NCI-H128 (cell line): ENCODE measurements around the gene TNS1.

ENCODE experiments used
- DNase-seq: peaks from one replicate; lab custom pipeline; 2025; ENCODE audit not compliant: unreplicated experiment; lab: John Stamatoyannopoulos, UW

The TNS1 gene

DNA sequence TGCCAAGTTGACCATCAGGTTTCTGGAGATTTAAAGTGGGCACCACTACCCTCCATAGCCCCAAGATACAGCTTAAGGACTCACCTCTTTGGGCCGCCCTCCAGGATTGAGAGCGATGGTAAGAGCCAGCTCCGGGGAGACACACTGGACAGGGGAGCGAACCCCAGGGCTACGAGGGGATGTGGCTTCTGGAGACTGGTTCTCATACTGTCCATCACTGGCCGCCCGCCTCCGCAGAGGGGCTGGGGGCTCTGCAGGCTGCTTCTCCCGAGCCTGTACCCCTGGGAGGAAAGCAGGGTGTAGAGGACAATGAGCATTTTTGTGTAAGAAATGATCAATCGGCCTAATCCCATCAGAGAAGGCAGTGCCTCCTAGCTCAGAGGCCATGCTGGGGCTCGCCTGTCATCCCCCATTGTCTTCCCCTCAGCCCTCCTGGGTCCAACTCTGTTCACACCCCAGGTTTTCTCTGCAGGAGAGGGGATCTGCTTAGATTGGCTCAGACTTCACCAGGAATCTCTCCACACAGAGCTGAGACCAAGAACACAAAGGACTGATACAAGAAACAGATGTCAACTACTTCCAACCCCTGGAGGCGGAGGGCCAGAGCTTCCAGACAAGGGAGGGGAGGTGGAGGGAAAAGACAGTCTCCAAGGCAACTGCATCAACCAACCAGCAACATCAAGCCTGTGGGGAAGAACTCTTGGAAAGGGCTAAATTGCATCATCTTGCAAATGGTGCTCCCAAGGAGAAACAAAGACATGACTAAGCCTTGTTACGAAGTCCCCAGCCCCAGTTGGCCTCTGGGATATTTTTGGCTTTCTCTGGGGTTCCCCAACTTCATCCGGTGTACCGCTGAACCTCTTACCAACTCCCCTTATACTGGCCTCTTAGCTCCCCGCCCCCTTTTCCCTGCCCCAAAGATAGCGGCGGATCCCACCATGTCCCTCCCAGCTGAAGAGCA lies 166.6 kb downstream of the TNS1 start:
- no peak for DNase-seq

DNA sequence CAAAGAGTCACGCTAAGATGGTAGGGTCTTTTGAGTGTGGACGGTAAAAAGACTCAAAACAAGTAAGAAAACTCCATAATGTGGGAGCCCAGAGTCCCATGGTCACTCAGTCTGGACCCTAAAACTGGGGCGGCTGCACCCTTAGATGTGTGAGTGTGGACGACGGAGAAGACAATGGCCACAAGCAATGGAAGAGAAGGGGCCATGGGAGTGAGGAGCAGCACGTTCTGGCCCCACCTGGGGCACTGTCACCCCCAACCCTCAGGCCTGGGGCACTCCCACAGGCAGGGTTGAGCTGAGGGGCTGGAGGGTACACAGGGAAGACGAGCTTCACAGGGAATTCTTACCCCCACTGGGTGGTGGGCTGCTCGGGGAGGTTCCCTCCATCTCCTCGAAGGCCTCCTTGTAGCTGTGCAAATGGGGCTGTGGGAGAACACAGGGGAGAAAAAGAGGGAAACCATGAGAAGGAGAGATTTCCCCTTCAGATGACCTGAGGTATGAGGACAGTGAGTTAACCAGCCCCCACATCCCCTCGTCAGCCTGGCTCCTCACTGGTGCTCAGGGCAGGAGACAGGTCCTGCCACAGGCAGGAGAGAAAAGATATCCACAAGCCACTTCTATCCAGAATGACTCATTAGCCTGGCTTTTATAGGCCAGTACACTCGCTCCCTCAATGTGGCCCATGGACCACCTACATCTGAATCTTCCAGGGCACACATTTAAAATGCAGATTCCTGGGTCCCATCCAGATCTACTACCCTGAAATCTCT lies 167.9 kb downstream of the TNS1 start:
- no peak for DNase-seq

DNA sequence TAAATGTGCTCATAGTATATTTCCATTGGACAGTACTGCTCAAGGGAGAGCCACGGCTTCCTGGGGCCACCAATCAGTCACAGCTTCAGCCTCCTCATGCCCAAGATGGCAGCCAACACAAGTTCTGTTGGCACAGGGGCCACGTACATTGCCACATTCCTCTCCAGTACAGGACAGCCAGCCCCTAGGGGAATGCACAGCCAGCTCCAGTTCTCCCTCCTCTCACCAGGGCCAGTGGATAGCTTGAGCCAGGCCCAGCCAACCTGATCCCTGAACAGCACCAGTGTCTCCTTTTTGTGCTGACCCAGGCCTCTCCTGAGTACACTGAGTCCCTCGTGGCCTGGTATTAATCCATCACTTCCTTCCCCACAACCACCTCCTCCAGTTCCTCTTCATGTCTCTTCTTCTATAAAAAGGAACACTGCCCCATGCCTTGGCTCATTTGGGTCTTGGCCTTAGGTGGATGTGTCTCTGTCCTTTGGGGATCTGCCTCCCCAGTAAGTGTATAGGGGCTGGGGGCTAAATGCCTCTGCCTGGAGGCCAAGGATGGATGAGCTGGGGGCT lies 168.7 kb downstream of the TNS1 start:
- DNase-seq, result no peak

DNA sequence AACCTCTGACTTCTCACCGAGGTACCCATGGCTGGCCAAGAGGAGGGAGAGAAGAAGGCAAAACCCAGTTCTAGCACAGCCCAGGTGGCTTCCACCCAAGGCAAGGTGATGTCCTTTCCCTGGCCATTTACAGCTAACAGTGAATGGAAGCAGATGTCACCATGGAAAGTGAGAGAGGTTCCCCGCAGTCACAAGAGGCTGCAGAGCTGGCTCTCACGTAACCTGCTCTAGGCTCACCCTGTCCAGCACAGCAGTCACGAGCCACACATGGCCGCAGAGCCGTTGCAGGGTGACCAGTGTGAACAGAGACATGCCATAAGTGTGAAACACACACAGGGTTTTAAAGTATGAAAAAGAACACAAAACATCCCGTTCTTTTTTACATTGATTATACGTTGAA lies 169.4 kb downstream of the TNS1 start:
- DNase-seq, result no peak

DNA sequence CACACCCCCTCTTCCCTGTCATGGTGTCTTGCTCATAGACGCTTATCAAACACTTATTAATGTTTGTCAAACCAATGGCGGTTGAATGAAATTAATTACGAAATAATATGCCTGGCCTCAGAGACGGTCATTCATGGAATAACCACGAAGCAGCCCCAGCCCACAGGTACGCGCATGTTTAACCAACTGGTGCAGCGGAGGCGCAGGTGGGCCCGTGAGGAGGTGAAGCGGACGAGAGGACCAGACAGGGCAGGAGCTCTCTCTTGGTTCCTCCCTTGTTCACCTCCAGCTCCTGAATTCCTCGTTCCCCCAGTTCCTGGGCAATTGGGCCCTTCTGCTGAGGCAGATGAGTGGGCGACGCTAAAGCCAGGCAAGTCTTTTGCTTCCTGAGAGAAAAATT lies 169.8 kb downstream of the TNS1 start:
- DNase-seq, result no peak

DNA sequence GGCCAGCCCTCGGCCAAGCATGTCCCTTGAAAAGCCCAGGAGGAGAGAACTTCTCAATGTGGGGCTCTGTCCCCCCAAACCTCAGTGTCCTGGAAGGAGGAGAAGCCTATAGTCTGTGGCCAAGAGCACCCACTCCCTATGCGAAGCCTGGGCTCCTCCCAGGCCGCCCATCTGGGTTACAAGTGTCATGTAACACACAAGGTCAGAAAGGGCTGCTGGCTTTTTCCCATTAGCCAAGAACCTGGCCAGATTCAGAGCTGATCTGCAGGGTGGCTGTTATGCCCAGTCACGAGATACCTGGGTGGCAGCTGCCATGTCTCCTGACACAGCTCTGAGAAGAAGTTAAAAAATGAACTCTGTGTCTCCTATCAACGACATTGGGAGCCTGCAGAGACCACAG lies 170.7 kb downstream of the TNS1 start:
- no peak for DNase-seq

DNA sequence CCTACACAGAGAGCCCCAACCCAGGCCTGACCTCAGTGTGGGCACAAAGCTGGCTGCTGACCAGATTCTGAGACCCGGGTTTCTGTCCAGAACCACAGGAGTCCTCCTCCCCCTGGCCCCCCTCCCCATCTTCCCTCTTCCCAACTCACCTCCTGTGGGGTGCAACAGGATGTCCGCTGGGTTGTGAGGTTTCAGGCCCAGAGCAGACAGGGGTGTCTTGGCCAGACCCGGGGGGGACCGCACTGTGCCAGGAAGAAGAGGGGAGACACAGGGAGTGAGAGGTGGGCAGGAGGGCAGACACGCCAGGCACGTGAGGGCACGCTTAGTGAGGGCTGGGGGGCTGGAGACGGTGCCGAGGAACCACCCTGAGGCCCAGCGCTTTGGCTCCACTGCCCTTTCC lies 171.5 kb downstream of the TNS1 start:
- no peak for DNase-seq

DNA sequence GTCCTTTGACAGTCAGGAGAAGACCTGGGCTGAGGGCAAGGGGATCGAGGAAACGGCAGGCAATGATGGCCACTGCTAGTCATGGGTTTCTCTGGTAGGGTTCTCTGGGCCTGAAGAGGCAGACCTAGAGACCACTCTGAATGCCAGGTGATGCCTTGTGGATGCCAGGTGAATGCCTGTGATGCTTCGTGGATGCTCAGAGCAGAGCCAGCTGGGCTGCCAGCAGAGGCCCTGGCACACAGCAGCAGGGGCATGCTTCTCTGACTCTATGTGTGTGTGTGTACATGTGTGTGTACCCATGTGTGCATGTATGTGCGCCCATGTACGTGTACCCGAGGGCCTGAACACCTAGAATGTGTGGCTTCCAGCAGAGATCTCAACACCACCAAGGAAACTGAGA lies 172.0 kb downstream of the TNS1 start:
- DNase-seq, result no peak

DNA sequence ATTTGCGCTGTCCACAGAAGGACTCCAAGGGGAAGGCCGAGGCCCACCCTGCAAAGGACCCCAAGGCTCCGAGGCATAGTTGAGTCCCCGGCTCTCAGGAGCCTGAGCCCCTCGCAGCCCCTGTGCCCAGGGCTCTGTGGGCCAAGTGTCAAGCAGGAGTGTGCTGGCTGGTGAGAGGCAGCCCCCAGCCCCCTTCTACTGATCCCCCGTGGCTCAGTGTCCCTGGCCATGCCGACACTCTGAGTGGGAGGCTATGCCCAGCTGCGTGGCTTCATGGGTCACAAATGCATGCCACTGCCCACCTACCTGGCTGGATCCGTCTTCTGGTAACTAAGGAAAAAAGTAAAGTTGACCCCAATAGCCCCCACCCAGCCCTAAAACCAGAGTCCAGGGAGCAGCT lies 172.7 kb downstream of the TNS1 start:
- DNase-seq, result no peak

DNA sequence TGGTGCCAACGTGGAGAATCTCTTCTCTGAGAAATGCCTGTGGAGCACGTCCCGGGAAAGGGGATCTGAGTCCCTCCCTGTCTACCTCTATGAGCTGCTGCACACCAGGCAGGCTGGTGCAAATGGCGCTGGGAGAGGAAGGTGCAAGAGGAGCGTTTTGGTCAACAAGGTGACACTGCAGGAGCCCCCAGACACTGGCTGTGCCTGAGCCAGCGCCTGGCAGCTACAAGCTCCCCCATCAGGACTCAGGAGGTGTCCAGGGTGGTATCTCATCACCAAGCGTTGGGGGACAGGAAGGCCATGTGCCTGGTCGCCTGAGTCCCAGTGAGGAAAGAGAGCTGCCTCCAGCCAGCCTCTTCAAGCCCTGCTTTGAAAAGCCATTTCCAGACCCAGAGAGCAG lies 173.4 kb downstream of the TNS1 start:
- DNase-seq, result no peak

DNA sequence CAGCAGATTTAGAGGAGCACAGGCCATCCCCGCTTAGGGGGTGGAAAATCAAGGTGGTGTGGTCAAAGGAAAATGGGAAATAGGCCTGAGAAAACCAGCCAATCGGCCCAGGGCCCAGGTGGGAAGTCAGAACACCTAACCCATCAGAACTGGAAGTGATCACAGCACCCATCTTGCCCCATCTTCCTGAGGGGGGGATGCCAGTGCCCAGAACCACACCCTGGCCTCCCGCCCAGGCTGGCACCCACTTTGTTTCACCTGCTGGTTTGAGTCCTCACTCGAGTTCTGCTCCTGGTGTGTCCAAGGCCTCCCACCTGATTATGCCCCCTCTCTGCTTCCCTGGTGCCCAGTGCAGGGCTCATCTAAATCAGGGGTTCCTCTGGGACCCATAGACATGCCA lies 174.5 kb downstream of the TNS1 start:
- no peak for DNase-seq

DNA sequence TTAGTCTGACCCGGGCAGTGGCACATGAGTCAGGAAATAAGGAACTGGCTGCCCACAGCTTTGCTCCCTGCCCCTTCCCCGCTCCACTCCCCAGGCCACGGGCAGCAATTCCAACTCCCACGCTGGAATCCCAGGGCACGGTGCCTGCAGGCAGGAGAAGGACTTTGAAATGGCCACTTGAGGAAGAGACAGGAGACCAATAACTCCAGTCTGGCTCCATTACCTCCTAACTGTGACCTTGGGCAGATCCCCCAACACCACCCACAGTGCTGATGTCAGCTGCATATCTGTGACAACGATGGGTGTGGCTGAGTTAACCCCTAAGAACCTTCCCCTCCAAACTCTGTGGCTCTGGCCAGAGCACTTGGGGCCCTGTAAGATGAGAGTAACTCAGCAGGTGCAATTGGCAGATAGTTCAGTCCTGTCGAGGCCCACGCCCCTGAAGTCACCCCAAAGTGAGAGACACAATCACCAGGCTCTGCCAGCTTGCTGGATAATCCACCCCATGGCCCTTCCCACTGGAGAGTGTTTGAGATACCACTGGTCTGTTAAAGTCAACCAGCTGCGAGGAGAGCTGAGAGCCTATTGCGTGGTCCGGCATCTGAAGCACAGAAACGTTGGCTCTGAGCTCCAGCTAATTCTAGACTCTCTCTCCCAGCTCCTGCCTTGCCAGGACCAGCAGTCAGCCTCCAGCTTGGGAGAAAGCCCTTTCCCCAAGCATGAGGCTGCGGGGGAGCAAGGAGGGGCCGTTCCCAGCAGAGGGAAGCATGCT lies 175.2 kb downstream of the TNS1 start:
- DNase-seq, result no peak

DNA sequence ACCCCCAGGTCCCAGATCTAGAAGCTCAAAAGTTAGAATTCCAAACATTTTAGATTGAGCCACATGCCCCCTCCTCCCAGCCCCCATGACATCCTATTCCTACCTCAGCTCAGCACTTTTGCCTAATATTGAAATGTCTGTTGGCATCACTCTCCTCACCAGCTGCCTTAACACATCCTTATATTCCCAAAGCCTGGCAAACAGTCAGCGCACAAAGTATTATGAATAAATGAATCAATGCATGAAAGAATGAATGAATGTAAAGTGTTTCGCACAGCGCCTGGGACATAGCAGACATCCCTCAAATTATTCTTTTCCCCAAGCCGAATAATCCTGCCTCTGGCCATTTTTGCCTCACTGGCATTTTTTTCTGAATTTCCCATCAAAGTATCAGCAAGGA lies 175.8 kb downstream of the TNS1 start:
- no peak for DNase-seq

DNA sequence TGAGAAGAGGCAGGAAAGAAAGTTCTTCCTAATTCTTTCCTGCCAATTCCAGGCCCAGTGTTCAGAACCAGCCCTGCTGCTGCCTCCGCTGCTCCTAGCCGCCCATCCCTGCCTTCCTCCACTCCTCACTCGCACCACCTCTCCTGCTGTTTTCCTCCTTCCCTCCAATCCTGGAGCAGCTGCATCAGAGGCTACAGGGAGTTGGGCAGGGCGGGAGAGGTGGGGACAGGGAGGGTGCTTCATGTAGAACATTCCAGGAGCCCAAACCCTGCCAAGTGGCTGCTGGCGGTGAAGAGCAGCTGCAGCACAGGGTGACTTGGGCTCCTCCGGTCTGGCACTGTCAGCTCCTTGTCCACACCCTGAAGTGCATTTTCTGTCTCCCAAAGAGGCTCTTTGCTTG lies 176.3 kb downstream of the TNS1 start:
- no peak for DNase-seq

DNA sequence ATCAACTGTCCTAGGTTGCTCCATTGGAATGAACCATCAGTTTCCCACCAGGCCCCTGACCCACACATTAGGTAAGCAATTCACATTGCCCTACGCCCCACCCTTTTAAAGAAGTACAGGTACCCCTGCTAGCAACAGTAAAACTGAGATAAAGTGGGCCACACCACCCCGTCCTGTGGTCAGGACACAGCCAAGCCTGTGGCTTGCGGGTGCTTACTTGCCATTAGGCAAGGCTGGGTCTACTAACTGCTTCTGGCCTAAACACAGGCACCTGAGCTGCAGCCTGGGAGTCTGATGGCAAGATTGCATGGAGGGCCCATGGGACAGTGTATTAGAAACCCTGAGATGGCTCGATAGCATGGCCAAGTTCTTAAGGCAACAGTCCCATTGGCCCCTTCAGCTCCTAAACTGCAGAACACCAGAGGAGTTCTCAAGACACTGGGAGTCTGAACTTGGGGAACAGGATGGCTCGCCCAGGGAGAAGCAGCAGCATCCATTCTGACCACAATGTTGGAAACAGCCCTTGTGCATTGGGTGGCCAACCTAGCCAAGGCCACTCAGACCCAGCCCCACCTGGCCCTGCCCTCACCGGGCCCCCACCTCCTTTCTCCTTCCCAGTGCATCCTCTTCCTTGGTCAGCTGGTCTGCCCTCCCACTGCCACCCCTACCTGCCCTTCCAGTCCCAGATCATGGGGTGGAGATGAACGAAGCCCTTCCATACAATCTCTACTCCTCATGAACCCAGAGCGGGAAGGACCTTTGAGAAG lies 177.1 kb downstream of the TNS1 start:
- no peak for DNase-seq

DNA sequence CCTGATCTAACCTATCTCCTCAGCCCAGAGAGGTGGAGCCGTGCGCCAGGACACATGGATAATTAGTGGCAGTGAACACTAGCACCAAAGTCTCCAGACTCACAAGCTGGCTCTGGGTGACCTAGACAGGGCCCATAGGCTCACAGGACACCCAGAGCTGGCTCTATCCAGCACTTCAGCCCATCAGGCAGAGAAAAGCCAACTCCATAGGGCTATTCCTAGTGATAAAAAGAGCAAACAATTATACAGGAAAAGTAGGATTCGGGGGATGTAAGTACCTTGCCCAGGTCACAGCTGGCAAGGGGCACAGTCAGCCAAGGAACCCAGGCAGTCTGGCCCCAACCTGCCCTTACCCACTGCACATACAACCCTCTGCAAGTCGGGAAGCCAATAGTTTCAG lies 178.6 kb downstream of the TNS1 start:
- DNase-seq, result no peak

DNA sequence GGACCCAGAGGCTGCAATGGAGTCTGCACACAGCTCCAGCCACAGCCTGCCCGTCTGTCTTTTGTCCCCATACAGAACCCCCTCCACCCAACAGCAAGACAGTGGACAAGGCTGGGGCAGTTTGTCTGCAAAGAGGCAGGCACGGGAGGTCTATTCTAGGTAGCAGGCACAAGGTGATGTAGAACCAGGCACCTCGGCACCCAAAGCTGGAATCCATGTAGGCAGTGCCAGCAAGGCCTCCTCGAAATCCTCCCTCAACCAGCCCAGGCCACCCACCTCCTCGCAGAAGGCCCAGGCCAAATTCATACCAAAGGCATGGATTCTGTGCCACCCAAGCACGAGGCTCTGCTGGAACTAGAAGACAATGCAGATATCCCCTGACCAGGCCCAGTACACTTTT lies 179.2 kb downstream of the TNS1 start:
- DNase-seq, result no peak

DNA sequence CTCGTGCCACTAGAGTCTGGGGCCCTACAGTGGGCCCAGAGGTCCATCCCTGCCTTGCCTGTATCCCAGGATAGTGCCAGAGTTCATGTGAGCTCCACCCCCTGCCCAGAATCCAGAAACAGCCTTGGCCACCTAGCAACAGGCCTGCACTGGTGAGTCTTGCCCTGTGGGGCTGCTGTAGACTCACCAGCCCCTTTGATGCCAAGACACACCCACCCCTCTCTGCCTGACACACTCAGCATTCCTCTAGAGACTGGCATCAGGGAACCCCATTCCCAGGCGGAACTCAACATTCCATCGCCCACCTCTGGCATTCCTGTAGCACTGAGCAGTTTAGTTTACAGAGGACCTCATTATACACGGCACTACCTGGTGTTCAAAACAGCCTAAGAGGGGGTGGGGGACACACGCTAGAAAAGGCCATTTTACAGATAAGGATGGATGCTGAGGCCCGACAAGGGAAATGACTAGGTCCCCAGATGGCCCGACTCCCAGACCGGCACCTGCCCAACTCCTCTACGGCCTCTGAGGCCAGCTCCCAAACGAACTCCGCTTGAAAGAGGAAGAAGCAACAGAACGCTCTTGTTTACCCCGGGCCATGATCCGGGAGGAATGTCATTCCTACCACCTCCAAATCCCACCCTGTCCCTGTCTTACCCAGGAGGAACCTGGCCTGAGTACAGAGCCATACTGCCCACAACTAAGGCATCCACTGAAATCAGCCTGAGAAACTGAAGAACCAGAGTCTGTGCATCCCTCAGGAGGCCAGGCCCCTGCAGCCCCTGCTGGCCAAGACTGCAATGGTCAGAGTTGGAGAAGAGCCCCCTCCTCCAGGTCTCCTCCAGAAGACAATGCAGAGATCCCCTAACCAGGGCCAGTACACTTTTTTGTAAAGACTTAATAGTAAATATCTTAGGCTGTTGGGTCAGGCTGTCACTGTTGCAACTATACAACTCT lies 180.2 kb downstream of the TNS1 start:
- DNase-seq, result no peak

DNA sequence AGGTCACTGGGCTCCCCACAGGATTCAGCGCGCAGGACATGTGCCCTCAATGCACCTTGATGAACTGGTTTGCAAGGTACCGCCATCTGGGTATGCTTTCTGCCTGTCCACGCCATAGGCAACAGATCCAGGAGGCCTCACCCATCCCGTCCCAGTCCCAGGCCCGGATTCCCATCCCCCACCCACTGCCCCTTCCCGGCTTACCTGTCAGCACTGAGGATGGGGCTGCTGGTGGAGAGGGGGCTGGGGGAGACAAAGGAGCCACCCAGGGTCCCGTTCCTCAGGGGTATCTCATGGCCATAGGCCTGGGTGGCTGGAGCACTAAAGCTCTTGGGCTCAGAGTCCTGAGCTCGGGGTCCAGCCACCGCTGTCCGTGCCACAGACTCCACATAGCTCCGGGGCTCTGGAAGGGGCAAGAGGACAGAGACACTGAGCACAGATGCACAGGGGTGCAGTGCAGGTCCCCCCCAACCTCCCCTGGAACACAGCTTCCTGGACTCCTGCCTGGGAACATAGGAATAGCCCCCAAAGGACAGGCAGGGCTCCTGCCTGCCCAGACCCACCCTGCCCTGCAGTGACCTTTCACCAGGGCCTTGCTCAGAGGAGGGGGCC lies 181.2 kb downstream of the TNS1 start:
- DNase-seq, result no peak
